Right lobe of liver (tissue), 6 donors: ENCODE data around the gene YWHAG. TPM values are rescaled to one million over a fixed set of nuclear protein-coding genes. Genes with fewer than 3 reads are reported as not detected.

ENCODE experiments used
- ATAC-seq, 4 donors: fragments of 200-7000 bp; cut with Tn5 transposase; one replicate each; pipeline ENCODE4 v1.9.1; 2020; ENCODE audit warnings: mild to moderate bottlenecking in 4 of 4, moderate library complexity in 4 of 4
- DNase-seq, 3 donors: peaks; one replicate each; pipeline ENCODE4 v3.0.0-alpha.2; 2020
- H3K27ac ChIP-seq, 3 donors: fragments of 200-600 bp; one replicate each; pipeline ENCODE4 v1.8.0; 2022
- H3K27me3 ChIP-seq, 2 donors: fragments of 200-600 bp; one replicate each; pipeline ENCODE4 v1.8.0; 2022
- H3K36me3 ChIP-seq, 4 donors: fragments of 200-600 bp; sonication (generic) in 1 of 4; one replicate each; pipeline versions ENCODE4 v1.5.1 to v1.8.0; 2017 to 2022; ENCODE audit warnings: control low read depth in 1 of 4
- H3K4me1 ChIP-seq, 4 donors: fragments of 200-600 bp; sonication (generic) in 1 of 4; one replicate each; pipeline versions ENCODE4 v1.5.1 to v1.8.0; 2017 to 2022; ENCODE audit warnings: control low read depth in 1 of 4
- H3K4me3 ChIP-seq, 3 donors: fragments of 200-600 bp; one replicate each; pipeline ENCODE4 v1.8.0; 2022
- H3K9me3 ChIP-seq, 4 donors: fragments of 200-600 bp; sonication (generic) in 1 of 4; one replicate each; pipeline versions ENCODE4 v1.5.1 to v1.8.0; 2017 to 2022; ENCODE audit warnings: control low read depth in 1 of 4
- POLR2A ChIP-seq: fragments of 450-650 bp; IDR thresholded peaks from one replicate; pipeline ENCODE4 v1.6.1; 2017; ENCODE audit warnings: antibody characterized with exemption, mild to moderate bottlenecking
- whole genome bisulfite sequencing: methylation state at CpG from one replicate; pipeline ENCODE4 v1.1.6; 2018; ENCODE audit warnings: low coverage, low lambda C conversion rate; ENCODE audit not compliant: insufficient coverage; ENCODE audit errors: missing lambda C conversion rate; 5-methylcytosine and 5-hydroxymethylcytosine counted together
- intact Hi-C, 2 donors: fragments of 100-400 bp; cut with DNase I; formaldehyde crosslinking; loops; one replicate each; pipeline versions ENCODE4 v1.11.2 to v1.14.1; 2022
- total RNA-seq, 6 experiments: library from RNA; depleted of rRNA in 2 of 6; stranded (reverse); fragments of >200 nt in 2 of 6; fragmentation: NEBNext Ultra II Directional in 3 of 6; extraction: Animal tissue kit (Norgen Biotek cat#: 25700) in 3 of 6; gene quantifications; one replicate each; pipeline versions ENCODE4 v1.1.0 to v1.2.4, GENCODE V29; 2016 to 2023
- TF ChIP-seq, protein P1 (sequence below), 4 donors: fragments of 200-600 bp in 3 of 4; fragments of 450-650 bp in 1 of 4; IDR thresholded peaks; one replicate each; pipeline versions ENCODE4 v1.5.1 to v1.8.0; 2016 to 2022; ENCODE audit warnings: antibody characterized with exemption in 4 of 4, mild to moderate bottlenecking in 2 of 4
- donor health status: DM: no; HTN: yes; CAD: no.
- donor health status: DM: no; HTN: no; CAD: no.
- donor health status: DM: no; HTN: no; CAD: no.
- donor health status: DM: no; HTN: yes; CAD: no.
- donor health status: DM: no; HTN: yes; CAD: no.

Gene YWHAG
- total RNA-seq, 6 experiments from 2014 or later, result 43.5 to 69.1 (median 58.4) TPM

DNA sequence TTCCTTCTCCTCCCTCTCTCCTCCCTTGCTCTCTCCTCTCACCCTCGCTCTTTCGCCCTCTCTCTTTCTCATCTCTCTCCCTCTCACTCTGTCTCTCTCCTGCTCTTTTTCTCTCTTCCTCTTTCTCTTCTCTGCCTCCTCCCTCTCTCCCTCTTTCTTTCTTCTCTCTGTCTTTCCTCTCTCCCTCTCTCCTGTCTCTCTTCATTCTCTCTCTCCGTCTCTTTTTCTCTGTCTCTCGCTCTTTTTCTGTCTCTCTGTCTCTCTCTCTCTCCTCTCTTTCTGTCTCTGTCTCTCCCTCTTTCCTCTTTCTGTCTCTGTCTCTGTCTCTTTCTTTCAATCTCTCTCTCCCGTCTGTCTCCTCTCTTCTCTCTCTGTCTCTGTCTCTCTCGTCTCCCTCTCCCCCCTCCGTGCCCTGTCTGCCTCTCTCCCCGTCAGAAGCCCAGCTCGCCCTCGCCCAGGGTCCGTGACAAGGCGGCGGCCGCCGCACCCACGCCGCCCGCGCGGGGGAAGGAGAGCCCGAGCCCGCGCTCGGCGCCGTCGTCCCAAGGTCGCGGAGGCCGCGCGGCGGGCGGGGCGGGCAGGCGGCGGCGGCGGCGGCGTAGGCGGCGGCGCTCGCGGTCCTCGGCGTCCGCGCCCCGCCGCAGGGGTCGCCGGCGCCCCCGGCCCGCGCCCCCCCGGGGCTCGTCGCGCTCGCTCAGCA lies 77.6 kb downstream of the YWHAG start:
- Histone ChIP-seq H3K9me3 (no peaks in the 10 kb centered on the region), H3K27ac (no peak overlapping the region), H3K36me3 (no peaks in the 10 kb centered on the region), H3K4me3 (no peak overlapping the region), H3K27me3 (no peaks in the 10 kb centered on the region), H3K4me1 (no peaks in the 10 kb centered on the region)
- no peak for TF ChIP-seq POLR2A
- TF ChIP-seq, protein P1, sequence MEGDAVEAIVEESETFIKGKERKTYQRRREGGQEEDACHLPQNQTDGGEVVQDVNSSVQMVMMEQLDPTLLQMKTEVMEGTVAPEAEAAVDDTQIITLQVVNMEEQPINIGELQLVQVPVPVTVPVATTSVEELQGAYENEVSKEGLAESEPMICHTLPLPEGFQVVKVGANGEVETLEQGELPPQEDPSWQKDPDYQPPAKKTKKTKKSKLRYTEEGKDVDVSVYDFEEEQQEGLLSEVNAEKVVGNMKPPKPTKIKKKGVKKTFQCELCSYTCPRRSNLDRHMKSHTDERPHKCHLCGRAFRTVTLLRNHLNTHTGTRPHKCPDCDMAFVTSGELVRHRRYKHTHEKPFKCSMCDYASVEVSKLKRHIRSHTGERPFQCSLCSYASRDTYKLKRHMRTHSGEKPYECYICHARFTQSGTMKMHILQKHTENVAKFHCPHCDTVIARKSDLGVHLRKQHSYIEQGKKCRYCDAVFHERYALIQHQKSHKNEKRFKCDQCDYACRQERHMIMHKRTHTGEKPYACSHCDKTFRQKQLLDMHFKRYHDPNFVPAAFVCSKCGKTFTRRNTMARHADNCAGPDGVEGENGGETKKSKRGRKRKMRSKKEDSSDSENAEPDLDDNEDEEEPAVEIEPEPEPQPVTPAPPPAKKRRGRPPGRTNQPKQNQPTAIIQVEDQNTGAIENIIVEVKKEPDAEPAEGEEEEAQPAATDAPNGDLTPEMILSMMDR (IDR thresholded peaks at IDR 0.05), result no peak
- WGBS, result 3% methylated on average over 32 of the region's 63 CpGs
- intact Hi-C loops, result no loop called here
- ATAC-seq (peak in 3 of 4 donors; percentile 23 to 41 (median 33)), DNase-seq (no peak)

DNA sequence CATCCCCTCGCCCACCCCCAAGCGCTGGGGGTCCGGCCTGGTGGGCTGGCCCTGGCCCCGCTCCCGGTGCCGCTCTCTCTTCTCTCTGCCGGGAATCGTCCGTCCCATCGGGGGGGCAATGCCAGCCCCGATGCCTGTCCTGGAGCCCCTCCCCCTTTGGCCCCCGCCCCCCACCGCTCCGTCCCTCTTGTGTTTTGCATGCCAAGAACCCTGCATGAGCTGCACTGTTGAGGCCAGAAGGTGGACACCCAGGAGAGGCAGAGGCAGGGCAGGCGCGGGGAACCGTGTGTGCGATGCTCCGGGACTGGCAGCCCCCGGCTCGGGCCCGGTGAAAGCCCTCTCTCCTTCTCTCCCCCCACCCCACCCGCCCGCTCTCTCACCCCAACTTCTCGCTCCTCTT lies 78.4 kb downstream of the YWHAG start:
- H3K9me3 ChIP-seq, result no peaks in the 10 kb centered on the region
- peak in 1 of 4 donors; percentile 17 for ATAC-seq
- H3K4me1 ChIP-seq, result no peaks in the 10 kb centered on the region
- intact Hi-C loops, result no loop called here
- H3K36me3 ChIP-seq, result no peaks in the 10 kb centered on the region
- 14% methylated on average over 8 of the region's 25 CpGs for WGBS
- TF ChIP-seq, protein P1 (IDR thresholded peaks at IDR 0.05), result no peak
- no peak for TF ChIP-seq POLR2A
- no peaks in the 10 kb centered on the region for H3K27me3 ChIP-seq
- no peak overlapping the region for H3K27ac ChIP-seq
- DNase-seq, result no peak
- no peak overlapping the region for H3K4me3 ChIP-seq

DNA sequence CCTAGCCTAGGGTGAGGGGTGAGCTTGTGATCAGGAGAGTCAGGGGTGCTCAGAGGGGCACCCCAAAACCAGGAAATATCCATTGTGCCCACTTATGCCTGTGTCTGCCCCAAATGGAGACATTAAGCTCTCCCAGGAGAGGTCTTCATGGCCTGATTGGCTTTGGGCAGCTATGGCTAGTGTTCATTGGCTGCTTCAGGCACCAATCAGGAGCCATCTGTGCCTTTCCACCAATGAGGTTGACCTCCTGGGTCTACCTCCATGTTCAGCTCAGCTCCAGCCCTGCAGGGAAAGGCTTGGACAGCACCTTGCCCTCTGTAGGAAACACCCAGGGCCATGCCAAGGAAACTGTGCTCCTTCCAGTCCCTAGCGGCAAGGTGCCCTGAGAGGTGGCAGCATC lies 80.3 kb downstream of the YWHAG start:
- no peak for TF ChIP-seq POLR2A
- TF ChIP-seq, protein P1 (IDR thresholded peaks at IDR 0.05), result no peak
- intact Hi-C loops, result no loop called here
- Histone ChIP-seq H3K27me3 (no peaks in the 10 kb centered on the region), H3K4me1 (no peaks in the 10 kb centered on the region), H3K36me3 (no peaks in the 10 kb centered on the region), H3K27ac (no peak overlapping the region), H3K9me3 (no peaks in the 10 kb centered on the region), H3K4me3 (no peak overlapping the region)
- no CpG with 5 or more reads among the region's 1 CpG for WGBS
- ATAC-seq (no peak), DNase-seq (no peak)

Other genes with a start within 250 kb of the YWHAG start
- gene SRRM3, start 157.1 kb downstream of the YWHAG start, total RNA-seq, result under 1 TPM in 4 of 6 experiments, not detected in 2; 0.14 to 0.37 (median 0.19) TPM
- gene HSPB1, start 56.3 kb downstream of the YWHAG start, total RNA-seq, result 100 to 1,000 TPM in 5 of 6 experiments, 10 to 100 TPM in 1; 64.4 to 275 (median 234) TPM
- 1 to 10 TPM; 1.2 to 2.6 (median 1.2) TPM for gene SSC4D, start 50.7 kb upstream of the YWHAG start, total RNA-seq
- 1 to 10 TPM in 1 of 6 experiments, under 1 TPM in 4, not detected in 1; 0.27 to 2.8 (median 0.62) TPM for gene ZP3, start 66.0 kb upstream of the YWHAG start, total RNA-seq
- gene DTX2, start 102.7 kb upstream of the YWHAG start, total RNA-seq, result 10 to 100 TPM in 4 of 6 experiments, 1 to 10 TPM in 2; 8.9 to 16.8 (median 11.1) TPM
- 1 to 10 TPM in 1 of 6 experiments, under 1 TPM in 2, not detected in 3; 0.22 to 1.5 (median 0.51) TPM for gene UPK3B, start 151.6 kb upstream of the YWHAG start, total RNA-seq
- gene SPDYE16, start 184.3 kb upstream of the YWHAG start, total RNA-seq, result under 1 TPM in 2 of 6 experiments, not detected in 4; 0.14 to 0.20 TPM